GM19240 (cell line): Measurements from ENCODE around the gene TIMP2.

Experiments used
- DNase-seq: peaks from one replicate; pipeline ENCODE4 v3.0.0; 2011; ENCODE audit warnings: low spot score; ENCODE audit not compliant: insufficient read length

The TIMP2 gene

DNA sequence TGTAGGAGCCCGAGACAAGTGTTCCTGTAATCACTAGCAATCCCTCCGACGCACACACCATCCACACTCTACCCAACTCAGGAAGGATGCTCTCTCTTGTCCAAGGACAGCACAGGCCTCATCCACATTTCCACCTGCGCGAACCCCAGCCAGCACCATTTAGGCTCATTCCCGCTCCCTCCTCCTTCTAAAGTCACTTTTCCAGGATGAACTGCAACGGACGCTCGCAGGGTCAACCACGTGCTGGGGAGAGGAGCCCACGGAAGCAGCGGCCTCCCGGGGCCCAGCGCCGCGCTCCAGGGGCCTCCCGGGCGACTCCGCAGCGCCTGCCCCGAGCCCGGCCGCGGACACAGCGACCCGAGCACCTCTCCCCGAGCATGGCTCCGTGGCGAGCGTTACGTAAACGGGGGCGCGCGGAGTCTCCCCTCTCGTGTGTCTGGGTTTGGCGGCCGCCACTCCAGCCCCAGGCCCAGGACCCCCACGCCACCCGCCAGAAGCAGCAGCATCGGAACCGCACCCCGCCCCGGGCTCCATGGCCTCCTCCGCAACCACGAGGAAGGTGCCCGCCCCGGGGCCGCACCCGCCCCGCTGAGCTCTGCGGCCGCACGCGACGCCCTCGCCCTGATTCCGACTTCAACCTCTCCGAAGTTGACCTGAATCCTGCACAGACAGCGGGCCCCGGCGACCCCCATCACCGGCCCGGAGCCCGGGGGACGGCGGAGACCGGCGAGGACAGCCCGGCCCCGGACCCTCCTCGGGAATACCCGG is 85.2 kb downstream of the TIMP2 start:
- DNase-seq = peak; percentile 34

DNA sequence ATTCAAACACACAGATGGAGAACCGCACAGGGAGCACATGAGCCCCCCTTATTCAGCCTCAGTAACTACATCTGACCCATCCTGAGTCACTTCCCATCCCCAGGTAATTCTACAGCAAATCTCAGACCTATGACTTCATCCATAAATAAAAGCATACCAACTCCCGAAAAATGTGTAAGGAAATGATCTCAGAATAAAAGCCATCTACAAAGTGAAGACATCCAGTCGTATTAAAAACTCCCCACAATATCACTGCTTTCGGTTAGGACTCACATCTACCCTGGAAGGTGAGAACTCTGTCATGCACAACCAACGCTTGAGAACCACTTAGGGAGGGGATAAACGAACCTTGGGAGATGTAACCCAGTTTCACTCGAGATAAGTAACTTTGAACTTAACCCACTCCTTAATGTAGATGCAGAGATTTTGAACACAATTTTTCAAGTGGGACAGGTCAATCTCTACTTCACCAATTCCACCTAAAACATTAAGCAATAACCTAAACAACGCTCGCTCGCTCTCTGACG is 85.9 kb downstream of the TIMP2 start:
- no peak for DNase-seq

DNA sequence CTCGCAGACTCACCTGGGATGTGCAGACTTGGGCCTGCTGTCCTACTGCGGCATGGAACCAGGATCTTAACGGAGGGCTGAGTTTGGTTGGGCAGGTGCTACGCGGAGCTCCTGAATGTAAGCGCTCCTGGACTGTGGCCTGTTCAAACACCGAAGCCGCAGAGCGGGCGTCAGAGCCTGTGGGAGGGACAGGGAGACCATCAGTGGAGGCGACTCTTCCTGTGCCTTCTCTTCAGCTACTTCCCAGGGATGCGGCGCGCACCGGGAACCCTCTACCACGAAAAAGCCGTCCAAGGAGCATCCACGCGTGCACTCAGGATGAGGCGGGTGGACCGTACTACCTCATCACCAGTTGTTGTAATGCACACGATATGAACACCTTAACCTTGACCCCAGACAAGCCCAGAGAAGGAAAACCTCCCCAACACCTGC is 86.6 kb downstream of the TIMP2 start:
- no peak for DNase-seq

DNA sequence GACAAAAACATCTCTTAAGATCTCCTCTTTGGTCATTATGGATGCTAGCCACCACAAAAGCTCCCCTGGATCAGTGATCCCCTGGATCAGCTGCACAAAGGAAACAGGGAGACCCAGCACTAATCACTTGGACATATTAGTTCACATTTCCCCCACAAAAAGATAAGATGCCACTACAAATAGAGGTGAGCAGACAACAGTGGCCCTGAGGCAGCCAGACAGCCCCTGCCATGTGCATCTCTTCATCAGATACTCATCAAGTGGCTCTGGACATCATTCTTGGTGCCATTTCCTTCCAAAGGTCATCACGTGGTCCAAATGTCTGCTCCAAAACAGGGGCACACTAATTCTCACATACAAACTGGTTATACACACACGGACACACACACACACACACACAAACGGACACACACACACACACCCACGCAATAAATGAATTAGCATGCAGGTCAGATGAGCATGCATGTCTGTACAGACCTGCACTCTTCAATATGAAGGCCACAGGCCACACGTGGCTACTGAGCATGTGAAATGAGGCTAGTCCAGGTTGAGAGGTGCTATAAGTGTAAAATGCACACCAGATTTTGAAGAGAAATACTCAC is 88.7 kb downstream of the TIMP2 start:
- no peak for DNase-seq

DNA sequence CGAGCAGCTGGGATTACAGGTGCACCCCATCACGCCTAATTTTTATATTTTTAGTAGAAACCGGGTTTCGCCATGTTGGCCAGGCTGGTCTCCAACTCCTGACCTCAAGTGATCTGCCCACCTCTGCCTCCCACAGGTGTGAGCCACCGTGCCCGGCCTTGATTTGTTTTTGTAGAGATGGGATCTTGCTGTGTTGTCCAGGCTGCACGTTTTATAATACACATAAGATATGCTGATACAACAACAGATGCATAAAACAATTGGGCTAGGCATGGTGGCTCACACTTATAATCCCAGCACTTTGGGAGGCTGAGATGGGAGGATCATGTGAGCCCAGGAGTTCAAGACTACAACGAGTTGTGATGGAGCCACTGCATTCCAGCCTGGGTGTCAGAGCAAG is 90.6 kb downstream of the TIMP2 start:
- DNase-seq = no peak

DNA sequence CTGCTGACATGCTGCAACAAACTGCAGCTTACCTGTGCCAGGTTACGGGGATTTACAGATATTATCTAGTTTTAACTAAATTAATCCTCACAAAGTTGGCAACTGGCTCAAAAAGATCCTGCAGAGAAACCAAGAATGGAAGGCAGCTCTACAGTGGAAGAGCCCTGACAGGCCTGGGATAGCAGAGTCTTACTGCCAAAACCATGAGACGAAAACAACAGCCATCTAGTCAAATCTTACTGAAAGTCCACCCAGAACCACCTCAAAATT is 92.7 kb downstream of the TIMP2 start:
- no peak for DNase-seq

DNA sequence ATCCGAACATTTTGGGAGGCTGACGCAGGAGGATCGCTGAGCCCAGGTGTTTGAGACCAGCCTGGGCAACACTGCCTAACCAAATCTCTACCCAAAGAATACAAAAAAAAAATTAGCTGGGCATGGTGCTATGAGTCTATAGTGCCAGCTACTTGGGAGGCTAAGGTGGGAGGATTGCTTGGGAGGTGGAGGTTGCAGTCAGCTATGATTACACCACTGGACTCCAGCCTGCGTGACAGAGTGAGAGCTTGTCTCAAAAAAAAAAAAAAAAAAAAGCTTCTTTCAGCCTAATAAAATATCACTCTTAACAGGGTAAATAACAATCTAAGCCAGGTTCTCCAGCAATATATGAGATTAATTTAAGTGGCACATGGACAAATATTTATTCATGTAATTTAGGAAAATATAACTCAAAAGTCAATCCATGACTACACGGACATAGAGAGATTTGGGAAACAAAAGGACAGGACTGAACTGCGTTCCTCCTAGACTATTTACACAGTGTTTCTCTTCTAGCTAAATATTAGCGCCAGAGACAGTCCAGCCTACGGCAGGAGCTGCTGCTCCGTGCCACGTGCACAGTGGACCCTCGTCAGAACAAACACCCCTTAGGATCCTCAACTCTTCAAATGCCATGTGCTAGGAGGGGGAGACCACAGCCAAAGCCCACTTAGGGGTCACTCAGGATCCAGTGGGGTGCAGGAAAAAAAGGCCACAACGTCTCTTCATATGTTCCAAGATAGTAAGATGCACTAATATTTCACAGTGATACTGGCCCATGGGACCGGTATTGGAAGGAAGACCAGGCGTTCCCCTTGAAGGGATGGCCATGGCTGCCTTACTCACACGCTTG is 93.3 kb downstream of the TIMP2 start:
- no peak for DNase-seq

DNA sequence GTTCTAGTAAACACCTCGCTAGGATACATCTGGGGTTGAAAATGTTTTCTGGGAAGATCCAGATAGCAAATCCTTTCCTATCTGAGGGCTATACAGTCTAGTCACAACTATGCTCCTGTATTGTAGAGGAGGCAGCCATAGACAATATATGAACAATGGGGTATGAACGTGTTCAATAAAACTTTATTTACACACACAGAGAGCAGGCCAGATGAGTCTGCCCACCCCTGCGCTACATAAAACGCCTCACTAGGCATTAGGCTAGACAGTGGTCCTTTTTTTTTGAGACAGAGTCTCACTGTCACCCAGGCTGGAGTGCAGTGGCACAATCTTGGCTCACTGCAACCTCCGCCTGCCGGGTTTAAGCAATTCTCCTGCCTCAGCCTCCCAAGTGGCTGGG is 95.7 kb downstream of the TIMP2 start:
- DNase-seq = no peak

DNA sequence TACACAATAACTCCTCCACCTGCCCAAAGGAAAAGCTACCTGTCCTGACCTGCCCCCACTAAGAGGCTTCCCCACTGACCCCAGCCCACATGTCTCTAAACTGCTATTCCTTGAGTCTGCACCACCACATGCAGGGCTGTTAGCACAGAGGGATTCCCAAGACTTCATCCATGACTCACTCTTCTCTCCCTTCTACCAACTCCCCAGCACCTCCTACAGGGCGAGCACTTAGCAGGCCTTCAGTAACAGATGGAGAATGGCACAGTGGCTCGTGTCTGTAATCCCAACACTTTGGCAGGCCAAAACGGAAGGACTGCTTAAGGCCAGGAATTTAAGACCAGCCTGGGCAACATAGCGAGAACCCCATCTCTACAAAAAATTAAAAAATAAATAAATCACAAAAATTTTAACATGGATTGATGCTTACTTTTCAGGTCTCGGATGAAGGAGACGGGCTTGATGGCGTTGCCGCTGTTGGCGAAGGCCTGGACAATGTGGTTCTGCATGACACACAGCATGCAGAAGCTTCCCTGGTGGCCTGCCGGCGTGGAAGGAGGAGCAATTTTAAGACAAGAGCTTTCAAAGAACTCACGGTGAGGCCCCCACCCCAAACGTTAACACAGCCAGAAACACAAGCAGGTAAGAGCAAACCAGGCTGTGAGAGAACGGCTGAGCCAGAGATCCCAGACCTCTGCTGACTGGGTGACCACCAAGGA is 96.6 kb downstream of the TIMP2 start:
- DNase-seq = no peak

DNA sequence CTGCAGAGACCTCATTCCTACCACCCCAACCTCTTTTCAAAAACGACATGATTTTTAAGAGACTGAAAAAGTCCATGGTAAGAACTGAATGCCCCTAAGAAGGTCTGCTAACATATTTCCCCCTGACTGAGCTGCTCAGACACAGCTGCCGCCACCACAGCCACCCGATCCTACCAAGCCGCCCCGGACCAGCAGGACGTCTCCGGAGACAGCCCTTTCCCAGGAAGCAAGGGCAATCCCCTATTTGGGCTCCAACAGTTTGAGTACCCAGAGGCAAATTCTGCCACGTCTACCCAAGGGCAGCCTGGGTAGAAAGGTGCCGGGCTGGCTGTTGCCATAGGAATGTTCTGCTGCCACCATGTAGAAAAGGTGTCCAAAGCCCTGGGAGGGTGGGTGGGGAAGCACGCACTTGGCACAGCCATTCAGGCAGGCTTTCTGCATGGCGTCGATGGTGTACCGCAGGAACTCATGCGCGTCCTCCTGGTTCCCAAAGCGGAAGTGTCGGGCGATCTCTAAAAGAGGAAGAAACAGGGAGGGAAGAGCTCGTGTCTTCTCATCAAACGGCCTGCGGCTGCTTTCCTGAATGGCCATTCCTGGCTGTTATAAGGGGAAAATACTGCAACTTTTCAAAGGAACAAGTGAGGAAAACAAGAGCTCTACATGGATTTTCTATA is 98.2 kb downstream of the TIMP2 start:
- DNase-seq = no peak

DNA sequence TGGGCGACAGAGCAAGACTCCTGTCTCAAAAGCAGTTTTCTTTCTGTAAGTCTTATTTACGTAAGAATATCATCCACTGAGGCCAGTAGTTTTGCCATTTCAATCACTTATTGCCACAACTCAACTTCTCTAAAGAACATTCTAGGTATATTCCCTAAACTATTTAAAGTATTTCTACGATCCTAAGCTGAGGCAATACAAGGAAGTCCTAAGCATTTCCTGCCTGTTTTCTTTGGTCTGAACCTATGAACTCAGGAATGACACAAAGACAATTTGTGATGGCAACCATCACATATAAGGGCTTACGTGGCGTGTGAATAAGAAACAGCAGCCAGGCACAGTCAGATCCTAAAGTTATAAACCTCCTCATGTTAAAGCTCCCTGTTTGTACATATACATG is 98.8 kb downstream of the TIMP2 start:
- no peak for DNase-seq

DNA sequence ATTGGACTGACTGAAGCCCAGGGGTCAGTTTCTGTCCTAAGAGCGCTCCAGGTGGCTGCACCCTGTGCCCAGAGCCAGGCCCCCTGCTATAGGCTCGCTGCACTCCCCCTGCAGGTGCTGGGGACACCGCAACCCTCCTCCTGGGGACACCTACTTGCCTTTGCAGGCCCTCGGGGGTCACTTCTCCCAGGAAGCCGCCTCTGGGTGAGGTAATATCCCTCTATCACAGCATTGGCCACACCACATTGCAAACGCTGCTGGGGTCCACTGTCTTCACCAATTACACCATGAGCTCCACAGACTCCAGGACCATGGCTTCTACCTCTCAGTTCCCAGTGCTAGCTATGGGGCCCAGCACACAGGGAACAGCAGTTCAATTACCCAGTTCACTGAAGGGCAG is 99.5 kb downstream of the TIMP2 start:
- DNase-seq = no peak

DNA sequence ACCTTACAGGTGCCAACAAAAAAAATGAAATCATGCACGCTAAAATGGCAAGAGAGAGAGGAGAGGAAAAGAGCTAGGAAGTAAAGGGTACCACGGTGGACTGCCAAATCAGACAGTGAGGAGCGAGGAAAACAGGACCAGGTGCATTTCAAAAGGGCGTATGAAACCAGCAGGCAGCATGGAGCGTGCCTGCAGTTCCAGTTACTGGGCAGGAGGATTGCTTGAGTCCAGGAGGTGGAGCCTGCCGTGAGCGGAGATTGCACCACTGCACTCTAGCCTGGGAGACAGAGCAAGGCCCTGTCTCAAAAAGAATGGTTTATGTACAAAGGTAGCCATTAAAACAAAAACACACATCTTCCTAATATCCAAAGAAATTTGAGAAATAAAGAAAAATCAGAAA is 100.9 kb downstream of the TIMP2 start:
- DNase-seq = no peak

DNA sequence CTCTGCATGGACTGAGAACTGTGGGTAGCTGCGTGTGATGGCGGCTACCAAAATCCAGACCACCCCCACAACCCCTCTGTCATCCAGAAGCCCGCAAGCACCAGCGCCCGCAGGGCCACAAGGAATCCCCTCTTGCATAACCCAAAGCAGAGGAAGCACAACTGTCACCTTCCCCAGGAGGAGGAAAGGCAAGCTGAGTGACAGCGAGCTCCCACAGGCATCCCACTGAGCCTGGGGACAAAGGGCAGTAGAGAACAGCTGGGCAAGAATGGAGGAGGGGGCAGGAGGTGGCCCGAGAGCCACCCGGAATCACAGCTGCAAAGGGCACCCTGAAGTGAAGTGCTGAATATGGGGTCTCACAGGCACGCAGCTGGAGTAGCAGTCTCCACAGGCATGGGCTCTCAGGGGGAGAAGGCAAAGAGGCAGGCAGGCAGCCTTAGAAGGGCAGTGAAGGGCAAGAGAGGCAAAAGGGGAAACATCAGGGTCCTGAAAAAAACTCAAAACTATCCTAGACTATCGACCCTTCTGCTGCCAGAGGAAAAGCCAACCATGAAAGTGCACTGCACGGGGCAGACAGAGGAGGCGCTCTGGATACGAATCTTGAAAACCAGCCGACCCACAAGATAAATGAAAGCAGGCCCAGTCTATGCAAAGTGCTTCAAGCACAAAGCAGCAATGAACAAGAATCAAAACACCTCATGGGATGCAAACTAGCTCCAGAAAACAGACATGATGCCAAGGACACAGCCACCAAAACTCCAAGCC is 101.7 kb downstream of the TIMP2 start:
- DNase-seq = no peak

DNA sequence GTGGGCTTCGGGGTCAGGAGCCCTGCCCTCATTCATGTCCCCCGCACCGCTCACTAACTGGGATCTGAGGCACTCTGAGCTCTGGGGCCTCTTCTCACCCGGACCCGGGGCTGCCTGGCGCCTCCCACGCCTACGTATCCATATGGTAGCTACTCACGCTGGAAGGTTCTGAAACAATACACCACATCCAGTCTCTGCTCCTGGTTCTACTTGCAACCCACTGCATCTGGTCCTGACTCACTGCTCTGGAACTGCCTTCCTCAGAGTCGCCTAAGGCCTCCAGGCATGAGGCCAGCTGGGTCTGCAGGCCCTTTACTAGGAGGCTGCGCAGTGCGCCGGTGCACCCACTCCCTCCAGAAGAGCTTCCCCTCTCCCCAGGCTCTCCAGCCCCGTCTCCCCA is 102.6 kb downstream of the TIMP2 start:
- no peak for DNase-seq

DNA sequence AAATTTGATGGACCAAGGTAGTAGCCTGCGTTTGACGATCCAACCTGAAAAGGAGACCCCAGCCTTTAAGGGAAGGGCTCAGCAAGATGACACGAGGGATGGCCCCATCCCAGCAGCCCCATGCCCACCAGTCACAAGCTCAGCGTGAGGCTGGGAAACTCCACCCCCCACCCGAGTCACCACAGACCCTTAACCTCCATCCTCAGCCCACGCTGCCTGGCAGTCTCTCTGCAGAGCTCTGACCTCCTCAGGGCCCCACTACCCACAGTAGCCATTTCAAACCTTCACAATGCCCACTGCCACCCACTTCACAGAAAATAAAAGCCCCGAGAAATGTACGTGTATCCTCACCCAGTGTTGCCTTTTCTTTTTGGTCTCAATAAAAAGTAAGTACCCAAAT is 103.2 kb downstream of the TIMP2 start:
- no peak for DNase-seq

DNA sequence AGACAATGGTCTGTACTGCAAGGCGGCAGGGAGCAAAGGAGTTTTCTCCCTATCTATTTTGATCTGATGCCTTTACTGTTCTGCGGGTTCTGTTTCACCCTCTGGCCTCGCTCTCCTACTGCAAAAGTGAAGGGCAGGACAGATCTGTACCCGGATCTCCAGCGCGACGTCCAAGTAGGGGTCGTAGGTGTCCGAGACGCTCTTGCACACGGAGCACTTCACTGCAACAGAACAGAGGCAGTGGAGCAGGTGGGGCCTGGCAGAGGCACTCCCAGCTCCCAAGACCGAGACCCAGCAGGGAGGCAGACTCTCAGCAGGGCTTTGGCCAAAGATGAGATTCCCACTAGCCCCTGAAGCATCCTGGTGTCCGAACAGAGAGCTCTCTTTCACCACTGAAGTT is 104.3 kb downstream of the TIMP2 start:
- DNase-seq = no peak

DNA sequence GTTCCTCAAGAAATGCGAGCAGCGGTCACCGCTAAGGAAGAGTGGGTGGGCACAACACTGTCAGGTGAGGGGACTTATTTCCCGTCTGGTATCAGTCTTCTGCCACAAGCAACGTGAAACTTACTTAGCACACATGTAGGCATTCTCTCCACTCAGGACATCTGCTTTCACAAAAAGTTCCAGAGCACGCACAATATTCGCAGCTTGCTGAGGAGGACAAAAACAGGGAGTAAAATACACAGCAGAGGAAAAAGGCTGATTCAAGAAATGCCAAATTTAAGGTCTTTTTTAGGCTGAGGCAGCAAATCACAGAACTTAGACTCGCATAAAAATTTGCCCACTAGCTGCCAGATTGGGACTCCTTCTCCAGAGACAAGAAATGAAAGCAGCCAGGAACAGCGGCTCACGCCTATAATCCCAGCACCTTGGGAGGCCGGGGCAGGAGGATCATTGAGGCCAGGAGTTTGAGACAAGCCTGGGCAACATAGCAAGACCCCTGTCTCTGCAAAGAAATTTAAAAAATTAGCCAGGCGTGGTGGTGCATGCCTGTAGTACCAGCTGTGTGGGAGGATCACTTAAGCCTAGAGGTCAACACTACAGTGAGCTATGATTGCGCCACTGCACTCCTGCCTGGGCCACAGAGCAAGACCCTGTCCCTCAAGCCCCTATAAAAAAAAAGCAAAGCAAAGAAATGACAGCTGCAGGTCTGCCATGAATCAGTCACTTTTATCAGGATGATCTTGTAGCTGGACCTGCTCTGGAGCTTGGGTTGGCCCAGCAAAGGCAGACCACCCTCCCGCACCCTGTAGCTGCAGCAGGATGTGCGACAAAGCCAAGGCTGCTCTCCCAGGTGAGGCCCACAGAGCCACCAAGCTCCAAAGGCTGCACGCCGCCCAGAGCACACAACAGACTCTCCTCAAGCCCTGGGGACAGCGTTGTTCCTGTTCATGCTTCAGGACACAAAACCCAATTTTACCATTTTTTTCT is 105.1 kb downstream of the TIMP2 start:
- no peak for DNase-seq

DNA sequence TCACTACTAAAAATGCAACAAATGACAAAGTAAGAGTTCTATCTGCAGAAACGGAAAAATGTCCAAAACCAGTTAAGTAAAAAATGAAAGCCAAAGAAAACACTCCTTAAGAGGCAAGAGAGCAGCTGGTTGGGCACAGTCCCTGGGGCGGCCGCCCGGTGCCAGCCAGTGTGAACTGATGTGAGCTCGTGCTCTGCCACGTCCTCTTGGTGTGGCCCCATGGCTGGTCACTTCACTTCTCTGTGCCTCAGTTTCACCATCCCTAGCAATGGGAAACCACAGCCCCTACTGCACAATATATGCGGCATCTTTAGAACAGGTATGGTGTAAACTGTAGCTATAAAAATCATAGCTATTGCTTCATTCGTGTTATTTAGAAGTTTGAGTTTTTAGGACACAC is 105.8 kb downstream of the TIMP2 start:
- no peak for DNase-seq
